Ishikawa (cell line): ENCODE data around the gene APOC1.

ENCODE experiments used
- EP300 ChIP-seq: IDR thresholded peaks from 2 replicates; pipeline ENCODE4 v1.6.1; 2012; ENCODE audit warnings: borderline replicate concordance
- MAX ChIP-seq: IDR thresholded peaks from 2 replicates; pipeline ENCODE4 v1.6.1; 2012
- NFIC ChIP-seq: IDR thresholded peaks from 2 replicates; pipeline ENCODE4 v1.6.1; 2012

- TF ChIP-seq EP300 (no peak), MAX (no peak), NFIC (no peak)
Observed at GRCh38 chr19:44900328-44901244, 13.8 kb upstream of the APOC1 start.
